Cerebellar cortex (tissue), 1 donor: Measurements from ENCODE around the gene UBQLN3.

Source experiments
- DNase-seq: peaks from one replicate; pipeline ENCODE4 v3.0.0-alpha.2; 2015; ENCODE audit warnings: low spot score

Gene UBQLN3

GRCh38 chr11:5509803-5510202 lies at the start of gene UBQLN3:
TSS of gene UBQLN3 (minus strand) at chr11:5509957. CDS start at chr11:5509558, 399 bp downstream.
- DNase-seq, result no peak

- DNase-seq, result no peak
Observed at GRCh38 chr11:5557751-5558150, 48.0 kb upstream of the UBQLN3 start.

GRCh38 chr11:5556596-5557188 lies 46.9 kb upstream of the UBQLN3 start:
- no peak for DNase-seq

DNA sequence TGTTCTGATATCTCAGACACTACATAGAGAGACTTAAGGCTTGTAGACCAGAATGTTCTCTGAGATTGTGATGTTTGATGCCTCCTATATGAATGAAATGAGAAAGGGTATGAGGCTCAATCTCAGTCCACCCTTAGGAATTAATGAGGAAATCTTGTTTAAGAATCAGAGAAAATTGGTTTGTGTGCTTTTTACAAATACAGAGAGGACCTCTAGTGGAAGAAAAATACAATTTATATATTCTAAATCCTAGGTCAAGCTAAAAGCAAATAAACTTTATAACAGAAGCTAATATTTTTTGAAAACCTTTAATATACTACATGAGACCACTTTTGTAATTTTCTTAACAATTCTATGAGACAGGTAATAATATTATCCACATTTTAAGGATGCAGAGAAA lies 43.6 kb upstream of the UBQLN3 start:
- DNase-seq, result peak; percentile 11

GRCh38 chr11:5550440-5551095 lies 40.8 kb upstream of the UBQLN3 start:
- DNase-seq, result no peak

DNA sequence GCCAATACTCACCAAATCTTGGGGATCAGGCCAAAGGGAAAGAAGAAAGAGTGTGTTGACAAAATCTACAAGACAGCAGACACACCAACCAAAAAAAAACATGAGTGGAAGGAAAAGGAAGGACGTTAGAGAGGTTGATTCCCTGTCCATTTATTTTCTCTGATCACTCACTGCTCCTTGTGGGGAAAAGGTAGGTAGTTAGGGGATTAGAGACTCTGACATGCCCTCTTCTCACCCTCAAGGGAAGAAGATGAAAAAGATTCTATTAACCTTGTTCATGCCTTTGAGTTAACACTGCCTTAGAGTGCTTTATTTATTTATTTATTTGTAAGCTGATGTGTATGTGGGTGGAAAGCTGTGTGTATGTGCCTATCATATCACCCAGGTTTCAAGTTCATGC lies 38.7 kb upstream of the UBQLN3 start, which contains the start of gene OR52H1:
OR52H1 (minus strand) TSS at position 101 of the 400 bp plus-strand sequence. CDS start 3,035 bp downstream, outside the sequence.
- DNase-seq, result no peak

GRCh38 chr11:5547982-5548381 lies 38.2 kb upstream of the UBQLN3 start:
- DNase-seq, result no peak

GRCh38 chr11:5546457-5546856 lies 36.7 kb upstream of the UBQLN3 start:
- DNase-seq, result no peak

GRCh38 chr11:5541427-5541826 lies 31.7 kb upstream of the UBQLN3 start:
- no peak for DNase-seq

- DNase-seq, result no peak
Observed at GRCh38 chr11:5536482-5536881, 26.7 kb upstream of the UBQLN3 start.

DNA sequence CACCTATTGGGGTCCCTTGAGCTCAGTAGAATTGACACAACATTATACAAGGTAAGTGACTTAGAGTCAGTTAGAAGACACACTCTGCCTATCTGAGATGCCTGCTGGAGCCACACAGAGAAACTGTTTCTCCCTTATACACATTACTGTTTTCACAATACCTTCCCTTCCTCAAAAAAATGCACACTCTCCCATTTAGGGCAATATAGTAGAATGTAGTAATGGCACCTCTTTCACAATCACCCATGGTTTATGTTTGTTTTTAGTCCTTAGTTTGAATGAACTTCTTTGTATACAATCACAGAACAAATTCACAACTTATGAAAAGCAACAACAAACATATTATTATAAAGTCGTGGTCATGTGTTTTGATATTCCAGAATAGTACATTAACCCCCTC lies 24.3 kb upstream of the UBQLN3 start:
- no peak for DNase-seq

DNA sequence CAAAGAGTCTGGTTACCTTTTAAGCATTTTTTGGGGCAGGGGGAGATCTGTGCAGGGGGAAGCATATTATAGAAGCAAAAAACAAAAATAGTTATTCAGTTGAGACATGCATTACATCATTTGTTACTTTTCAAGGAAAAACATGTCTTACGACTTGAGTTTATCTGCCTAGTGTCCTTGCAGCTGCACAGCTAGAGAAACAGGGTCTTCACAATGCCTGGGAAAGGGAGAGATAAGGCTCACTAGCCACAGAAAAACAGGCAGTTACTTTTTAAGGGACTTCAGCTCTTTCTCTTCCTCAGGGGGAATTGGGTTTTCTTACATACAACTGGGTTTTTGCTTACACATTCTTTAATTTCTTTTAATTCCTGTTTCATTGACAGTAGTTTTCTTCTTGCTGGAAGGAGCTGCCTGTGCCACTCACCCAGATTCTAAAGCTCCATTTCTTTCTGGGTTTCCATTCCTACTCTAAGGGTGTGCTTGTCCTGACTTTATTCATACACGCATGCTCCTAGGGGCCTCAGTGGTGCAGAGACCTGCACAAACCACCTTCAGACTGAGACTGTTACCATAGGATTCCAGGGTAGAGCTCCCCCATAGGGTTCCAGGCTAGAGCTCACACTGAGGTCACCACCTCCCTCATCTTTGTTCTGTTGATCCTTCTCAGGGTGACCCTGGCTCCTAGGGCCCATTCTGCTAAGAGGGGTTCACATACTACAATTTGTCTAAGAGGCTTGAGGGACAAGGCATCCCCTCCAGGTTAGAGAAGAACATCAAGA lies 21.5 kb upstream of the UBQLN3 start:
- no peak for DNase-seq

GRCh38 chr11:5528495-5528894 lies 18.7 kb upstream of the UBQLN3 start:
- no peak for DNase-seq

DNA sequence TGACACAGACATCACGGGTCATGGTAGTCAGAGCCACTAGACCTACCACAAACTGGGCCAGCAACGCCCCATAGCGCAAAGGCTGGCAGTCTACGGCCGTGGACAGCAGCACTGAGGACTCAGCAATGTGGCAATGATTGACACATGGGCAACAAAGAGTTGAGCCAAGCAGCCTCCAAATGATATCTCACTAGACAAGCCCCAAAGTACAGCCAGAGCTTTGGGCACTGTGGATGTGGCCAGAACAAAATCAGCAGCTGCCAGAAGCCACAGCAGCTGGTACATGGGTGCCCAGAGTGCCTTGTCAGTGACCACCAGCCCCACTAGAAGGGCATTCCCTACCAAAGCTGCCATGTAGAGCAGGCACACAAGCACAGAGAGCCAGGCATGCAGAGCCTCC lies 18.0 kb upstream of the UBQLN3 start:
- DNase-seq, result no peak

DNA sequence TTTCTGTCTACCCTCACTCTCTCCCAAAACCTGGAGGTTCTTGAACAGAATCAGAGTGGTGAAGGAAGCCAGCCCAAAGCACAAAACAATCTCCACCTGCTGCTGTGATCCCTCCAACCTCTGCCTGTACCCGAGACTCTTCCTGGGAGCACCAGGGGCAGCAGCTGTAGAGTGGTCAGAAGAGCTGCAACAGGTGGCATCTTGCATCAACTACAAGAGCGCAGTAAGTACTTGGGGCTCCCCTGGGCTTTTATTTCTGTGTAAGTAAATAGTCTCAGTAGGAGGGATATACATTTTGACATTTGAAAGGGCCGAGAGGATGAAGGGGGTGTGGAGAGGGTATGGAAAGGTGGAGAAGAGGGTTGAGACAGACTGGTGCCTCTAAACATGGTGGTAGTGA lies 15.0 kb upstream of the UBQLN3 start:
- DNase-seq, result no peak

- no peak for DNase-seq
Observed at GRCh38 chr11:5522308-5522707, 12.6 kb upstream of the UBQLN3 start.

- DNase-seq, result no peak
Observed at GRCh38 chr11:5521540-5521939, 11.8 kb upstream of the UBQLN3 start.

DNA sequence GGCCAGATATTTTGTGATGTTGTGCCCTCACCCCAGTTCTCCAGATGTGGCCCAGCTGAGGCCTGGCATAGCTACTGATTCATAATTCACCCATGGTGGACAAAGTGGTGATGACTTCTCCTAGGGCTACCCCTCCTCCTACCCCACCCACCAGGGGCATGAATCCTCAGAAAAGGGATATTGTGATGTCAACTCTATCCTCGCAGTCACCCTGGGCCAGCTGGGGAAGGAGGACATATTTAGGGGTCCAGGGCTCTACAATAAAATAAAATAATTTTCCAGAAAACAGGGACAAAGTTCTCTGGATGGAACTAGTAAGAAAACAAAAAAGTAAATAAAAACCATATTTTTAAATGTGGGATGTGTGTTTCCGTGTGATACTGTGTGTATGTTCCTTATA lies 6.8 kb upstream of the UBQLN3 start, which contains the start of gene UBQLNL:
UBQLNL (minus strand) TSS at position 101 of the 400 bp plus-strand sequence. CDS start 258 bp downstream, outside the sequence.
- no peak for DNase-seq

- no peak for DNase-seq
Observed at GRCh38 chr11:5514841-5515240, 5.1 kb upstream of the UBQLN3 start.

DNA sequence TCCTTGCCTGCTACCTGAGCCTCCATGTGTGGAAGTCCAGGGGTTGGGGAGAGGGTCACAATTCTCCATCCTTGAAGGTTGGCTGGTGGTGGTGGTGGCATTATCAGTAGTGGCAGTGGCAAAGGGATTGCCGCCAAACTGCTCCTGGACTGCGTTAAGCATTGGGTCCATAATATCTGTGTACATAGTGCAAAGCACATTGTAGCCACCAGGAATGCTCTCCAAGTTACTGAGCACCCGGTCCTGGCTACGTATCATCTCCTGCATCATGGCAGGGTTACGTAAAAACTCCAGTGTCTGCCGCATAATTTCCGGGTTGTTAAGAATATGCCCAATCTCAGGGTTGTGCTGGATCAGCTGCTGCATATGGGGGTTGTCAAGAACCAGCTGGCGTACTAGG lies 1.2 kb downstream of the UBQLN3 start:
- DNase-seq, result no peak

GRCh38 chr11:5507933-5508305 lies 1.8 kb downstream of the UBQLN3 start:
- DNase-seq, result peak; percentile 9

DNA sequence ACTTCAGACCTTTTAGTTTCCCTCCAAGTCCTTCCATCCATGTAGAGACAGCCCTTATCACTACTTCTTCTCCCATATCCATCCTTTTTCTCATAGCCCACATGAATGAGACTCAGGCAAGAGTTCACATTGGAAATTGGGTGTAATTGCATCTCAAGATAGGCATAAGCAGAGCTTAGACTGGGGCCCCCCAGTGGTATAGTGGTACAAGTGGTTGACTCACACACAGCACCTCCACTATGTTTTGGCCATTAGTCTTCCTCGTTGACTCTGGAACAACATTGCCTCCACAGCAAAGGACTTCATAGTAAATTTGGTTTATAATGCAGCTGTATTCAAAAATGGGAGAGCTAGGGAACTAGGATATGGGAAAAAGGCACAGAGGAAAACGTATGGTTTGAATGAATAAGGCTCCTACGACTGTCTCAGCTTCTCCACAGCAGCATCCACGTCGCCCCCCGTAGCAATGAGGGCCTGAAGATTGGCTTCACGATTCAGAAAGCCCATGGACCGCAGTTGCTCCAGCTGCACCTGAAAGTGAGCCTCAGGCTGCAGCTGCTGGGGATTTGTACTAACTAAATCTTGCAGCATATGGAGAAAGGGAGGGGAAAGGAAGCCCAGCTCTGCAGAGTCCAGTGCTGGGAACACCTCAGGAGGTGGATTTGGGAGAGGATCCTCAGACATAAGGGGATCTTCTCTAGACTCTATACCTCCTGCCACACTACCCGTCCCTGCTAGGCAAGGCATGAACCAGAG lies 2.4 kb downstream of the UBQLN3 start:
- DNase-seq, result no peak
